Stimulated activated CD8-positive, alpha-beta memory T cell treated with anti-CD3 and anti-CD28 coated beads, Interleukin-7, amount 100 ng/mL, for 24 hours (primary cell): ENCODE data around the gene VIPR2.
"Not testable (repeated sequence)": the region's sequence is repeated elsewhere in the genome, so short reads cannot be mapped to it uniquely, and the experiment has no call there.

Source experiments
- DNase-seq: peaks from one replicate; pipeline ENCODE4 v3.0.0-alpha.2; 2020; ENCODE audit warnings: low read depth

The VIPR2 gene

GRCh38 chr7:159144758-159145489, at the start of gene VIPR2:
Gene VIPR2 (minus strand): TSS chr7:159144867. CDS start chr7:159144771, 96 bp downstream.
- DNase-seq: no peak

- DNase-seq: no peak
These were observed 49.0 kb upstream of the VIPR2 start for GRCh38 chr7:159193543-159194090.

GRCh38 chr7:159192725-159193453, 48.2 kb upstream of the VIPR2 start:
- no peak for DNase-seq

GRCh38 chr7:159192013-159192412, 47.3 kb upstream of the VIPR2 start:
- no peak for DNase-seq

- DNase-seq: no peak
These were observed 46.6 kb upstream of the VIPR2 start for GRCh38 chr7:159191236-159191635.

GRCh38 chr7:159188011-159188410, 43.3 kb upstream of the VIPR2 start:
- DNase-seq: no peak

GRCh38 chr7:159179241-159179640, 34.6 kb upstream of the VIPR2 start:
- DNase-seq: no peak

GRCh38 chr7:159177284-159177953, 32.8 kb upstream of the VIPR2 start:
- DNase-seq: no peak

- no peak for DNase-seq
These were observed 31.1 kb upstream of the VIPR2 start for GRCh38 chr7:159175792-159176191.

GRCh38 chr7:159175100-159175499, 30.4 kb upstream of the VIPR2 start:
- not testable (repeated sequence) for DNase-seq

- no peak for DNase-seq
These were observed 27.7 kb upstream of the VIPR2 start for GRCh38 chr7:159172400-159172799.

- no peak for DNase-seq
These were observed 24.7 kb upstream of the VIPR2 start for GRCh38 chr7:159169391-159169790.

- DNase-seq: no peak
These were observed 22.5 kb upstream of the VIPR2 start for GRCh38 chr7:159167139-159167538.

- no peak for DNase-seq
These were observed 21.9 kb upstream of the VIPR2 start for GRCh38 chr7:159166530-159166929.

- no peak for DNase-seq
These were observed 20.7 kb upstream of the VIPR2 start for GRCh38 chr7:159165352-159165751.

- DNase-seq: not testable (repeated sequence)
These were observed 19.1 kb upstream of the VIPR2 start for GRCh38 chr7:159163703-159164301.

GRCh38 chr7:159162050-159162626, 17.5 kb upstream of the VIPR2 start:
- not testable (repeated sequence) for DNase-seq

- no peak for DNase-seq
These were observed 15.8 kb upstream of the VIPR2 start for GRCh38 chr7:159160450-159160849.

- DNase-seq: no peak
These were observed 15.1 kb upstream of the VIPR2 start for GRCh38 chr7:159159731-159160130.

GRCh38 chr7:159158888-159159405, 14.3 kb upstream of the VIPR2 start:
- no peak for DNase-seq

- no peak for DNase-seq
These were observed 13.6 kb upstream of the VIPR2 start for GRCh38 chr7:159158125-159158887.
